Choroid plexus epithelial cell (primary cell): ENCODE results near the gene ITGAV.

Experiments
- DNase-seq: peaks from one replicate; pipeline ENCODE4 v3.0.0-alpha.2; 2010; ENCODE audit warnings: low read depth
- H3K4me3 ChIP-seq: 2 replicates; pipeline ENCODE4 v1.5.1; 2011; ENCODE audit warnings: low read depth, mild to moderate bottlenecking, control low read depth, low read length, moderate library complexity
- TF ChIP-seq, protein P1 (sequence below): conservative IDR thresholded peaks from 2 replicates; pipeline ENCODE4 v1.5.1; 2011; ENCODE audit warnings: low read depth, mild to moderate bottlenecking, control low read depth, inconsistent platforms, low read length, moderate library complexity

Gene ITGAV

DNA sequence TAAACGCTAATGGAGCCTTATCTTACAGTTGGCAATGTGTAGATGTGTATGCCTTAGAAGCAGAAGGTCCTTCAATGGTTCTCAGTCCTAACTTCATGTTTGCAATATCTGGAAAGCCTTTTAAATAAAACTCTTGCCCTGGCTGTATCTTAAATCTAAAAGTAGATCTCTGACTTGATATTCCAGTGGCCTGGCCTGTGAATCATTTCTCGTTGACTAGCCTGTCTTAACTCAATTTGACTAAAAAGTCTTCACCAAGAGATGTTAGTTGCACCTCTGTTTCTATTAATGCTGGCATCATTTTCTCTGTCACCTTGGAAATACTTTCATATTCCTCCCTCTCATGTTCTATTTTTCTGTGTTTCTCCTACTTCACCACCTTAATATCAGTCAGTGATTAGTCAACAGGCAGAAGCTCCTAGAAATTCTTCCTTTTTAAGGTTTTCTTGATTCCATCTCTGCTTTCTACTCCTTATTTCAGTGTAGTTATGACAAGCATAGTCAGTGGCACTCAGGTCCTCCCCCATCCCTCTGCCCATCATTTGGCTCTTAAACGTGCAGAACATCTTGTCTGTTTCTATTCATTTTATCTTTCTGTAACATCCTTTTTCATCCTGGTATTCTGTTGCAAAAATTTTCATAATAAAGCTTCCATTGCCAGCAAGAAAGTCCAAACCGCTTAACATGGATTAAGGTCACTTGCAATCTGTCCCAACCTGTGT, 4.3 kb downstream of the ITGAV start:
- no peak for DNase-seq
- H3K4me3 ChIP-seq, result no peak overlapping the region
- TF ChIP-seq, protein P1, sequence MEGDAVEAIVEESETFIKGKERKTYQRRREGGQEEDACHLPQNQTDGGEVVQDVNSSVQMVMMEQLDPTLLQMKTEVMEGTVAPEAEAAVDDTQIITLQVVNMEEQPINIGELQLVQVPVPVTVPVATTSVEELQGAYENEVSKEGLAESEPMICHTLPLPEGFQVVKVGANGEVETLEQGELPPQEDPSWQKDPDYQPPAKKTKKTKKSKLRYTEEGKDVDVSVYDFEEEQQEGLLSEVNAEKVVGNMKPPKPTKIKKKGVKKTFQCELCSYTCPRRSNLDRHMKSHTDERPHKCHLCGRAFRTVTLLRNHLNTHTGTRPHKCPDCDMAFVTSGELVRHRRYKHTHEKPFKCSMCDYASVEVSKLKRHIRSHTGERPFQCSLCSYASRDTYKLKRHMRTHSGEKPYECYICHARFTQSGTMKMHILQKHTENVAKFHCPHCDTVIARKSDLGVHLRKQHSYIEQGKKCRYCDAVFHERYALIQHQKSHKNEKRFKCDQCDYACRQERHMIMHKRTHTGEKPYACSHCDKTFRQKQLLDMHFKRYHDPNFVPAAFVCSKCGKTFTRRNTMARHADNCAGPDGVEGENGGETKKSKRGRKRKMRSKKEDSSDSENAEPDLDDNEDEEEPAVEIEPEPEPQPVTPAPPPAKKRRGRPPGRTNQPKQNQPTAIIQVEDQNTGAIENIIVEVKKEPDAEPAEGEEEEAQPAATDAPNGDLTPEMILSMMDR, result no peak

DNA sequence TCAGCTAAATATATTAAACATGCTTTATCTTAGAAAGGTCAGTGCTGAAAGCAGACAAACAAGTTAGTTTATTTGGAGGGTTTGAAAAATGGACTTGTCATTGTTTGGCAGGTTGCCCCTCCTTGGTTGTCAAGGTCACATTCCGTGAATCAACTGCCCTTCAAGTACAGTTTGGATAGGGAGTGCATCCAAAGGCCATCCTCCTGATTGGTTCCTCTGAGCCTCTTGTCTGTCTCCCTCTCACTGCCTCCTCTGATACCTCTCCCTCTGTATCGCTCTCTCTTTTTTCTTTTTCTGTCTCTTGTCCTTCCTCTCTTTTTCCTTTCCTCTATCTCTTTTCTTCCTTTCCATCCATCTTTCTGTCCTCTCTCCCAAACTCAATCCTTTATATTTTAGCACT, 5.4 kb downstream of the ITGAV start:
- H3K4me3 ChIP-seq, result no peak overlapping the region
- peak; percentile 72 for DNase-seq
- TF ChIP-seq, protein P1, result no peak

DNA sequence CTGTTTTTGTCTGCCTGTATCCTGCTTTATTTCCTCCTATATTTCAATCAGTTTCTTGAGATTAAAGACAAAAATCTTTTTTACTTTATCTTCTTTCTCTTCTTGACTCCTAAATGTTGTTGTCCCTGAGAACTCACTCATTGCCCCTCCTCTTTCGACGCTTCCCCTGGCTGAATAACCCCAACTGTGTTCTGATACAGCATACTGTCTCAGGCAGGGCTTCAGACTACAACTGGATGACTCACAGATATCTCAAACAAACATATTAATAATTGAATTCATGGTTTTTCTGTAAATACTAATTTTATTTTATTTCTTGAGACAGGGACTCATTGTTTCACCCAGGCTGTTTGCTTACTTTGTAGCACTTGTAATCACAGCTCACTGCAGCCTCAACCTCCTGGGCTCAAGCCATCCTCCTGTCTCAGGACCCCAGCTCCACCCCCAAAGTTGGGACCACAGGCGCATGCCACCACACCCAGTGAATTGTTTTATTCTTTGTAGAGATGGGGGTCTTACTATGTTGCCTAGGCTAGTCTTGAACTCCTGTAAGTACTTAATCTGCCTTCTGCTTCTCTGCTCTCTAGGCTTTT, 9.4 kb downstream of the ITGAV start:
- DNase-seq, result peak; percentile 63

DNA sequence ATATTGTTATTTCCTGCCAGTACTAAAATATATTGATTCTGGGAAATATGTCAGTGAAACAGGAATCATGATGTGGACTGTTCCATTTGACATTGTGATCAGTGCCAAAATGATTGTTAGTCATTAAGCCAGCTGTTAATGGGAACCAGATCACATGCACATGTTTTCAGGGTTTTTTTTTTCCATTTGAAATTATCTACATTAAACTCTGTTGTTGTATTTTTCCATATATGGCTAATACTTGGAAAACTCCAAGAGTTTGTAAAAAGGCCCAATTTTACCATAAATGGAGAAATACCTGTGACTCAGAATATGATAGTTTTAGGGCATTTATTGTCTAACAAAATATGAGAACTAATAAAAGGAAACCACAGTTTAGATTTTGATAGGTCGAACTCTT, 13.4 kb downstream of the ITGAV start:
- TF ChIP-seq, protein P1, result no peak
- DNase-seq, result no peak
- no peak overlapping the region for H3K4me3 ChIP-seq

More for the DNA sequence above, 9.4 kb downstream of the ITGAV start:
- TF ChIP-seq, protein P1, result no peak
- H3K4me3 ChIP-seq, result no peak overlapping the region

DNA sequence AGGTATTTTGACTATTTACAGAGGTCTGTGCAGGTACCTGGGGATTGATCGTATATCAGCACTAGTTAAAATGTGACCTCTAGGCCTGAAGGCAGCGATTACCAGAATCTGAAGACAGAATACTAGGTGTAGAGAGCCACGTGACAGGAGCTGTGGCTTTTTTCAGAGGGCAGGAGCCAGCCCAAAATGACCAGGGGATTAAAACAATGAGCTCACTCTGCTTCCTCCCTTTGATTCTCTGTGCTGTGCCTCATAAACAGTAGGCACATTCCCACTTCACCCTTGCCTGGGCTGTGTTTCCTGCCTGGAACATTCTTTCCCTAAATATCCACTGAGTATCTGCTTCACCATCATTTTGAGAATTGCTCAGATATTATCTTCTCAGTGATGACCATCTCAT, 15.2 kb downstream of the ITGAV start:
- TF ChIP-seq, protein P1, result no peak
- no peak overlapping the region for H3K4me3 ChIP-seq
- DNase-seq, result no peak

DNA sequence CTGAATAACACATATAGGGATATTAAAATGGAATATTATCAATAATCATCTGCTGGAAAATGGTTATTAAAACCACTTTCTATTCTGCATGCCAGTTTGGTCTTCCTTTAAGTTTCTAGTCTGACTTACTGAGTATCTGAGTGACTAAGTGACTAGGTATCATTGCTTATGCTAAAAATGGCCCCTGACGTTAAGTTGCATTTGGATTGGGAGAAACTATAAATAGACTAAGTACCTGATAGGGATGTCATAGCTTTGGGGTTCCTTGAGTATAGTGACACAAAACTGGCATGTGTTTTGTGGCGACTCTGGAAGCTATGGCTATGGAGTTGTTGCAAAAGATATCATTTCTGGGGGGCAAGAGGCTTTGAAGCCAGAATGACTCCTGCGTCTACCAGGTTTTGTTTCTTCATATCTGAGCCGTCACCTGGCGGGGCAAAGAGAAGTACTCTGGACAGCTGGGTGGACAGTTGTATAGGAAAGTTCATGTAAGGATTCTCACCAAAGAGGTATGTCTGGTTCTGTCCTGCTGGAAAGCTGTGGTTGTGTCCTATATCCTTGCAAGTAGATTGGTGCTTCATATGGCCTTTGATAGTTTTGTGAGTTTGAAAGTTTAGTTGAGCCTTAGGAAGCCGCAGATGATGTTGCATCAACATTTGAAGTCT, 17.9 kb downstream of the ITGAV start:
- no peak overlapping the region for H3K4me3 ChIP-seq
- TF ChIP-seq, protein P1, result no peak
- DNase-seq, result no peak

DNA sequence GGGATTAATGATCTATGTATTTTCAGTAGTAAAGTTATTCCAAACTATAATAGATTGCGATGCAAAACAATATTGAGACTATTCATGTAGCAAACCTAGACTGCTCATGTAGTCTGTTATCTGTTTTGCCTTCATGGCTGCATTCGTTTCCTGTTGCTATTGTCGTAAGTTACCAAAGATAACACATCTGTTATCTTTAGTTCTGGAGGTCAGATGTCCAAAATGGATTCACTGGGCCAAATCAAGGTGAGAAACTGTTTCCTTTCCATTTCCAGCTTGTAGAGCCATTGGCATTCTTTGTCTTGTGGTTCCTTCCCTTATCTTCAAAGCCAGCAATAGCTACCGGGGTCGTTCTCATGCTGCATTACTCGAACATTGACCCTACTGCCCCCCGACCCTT, 20.9 kb downstream of the ITGAV start:
- no peak overlapping the region for H3K4me3 ChIP-seq
- TF ChIP-seq, protein P1, result no peak
- no peak for DNase-seq
